HEK293 (cell line): ENCODE measurements around the gene STARD10.

Source experiments
- CTCF ChIA-PET: fragments of 350-600 bp; formaldehyde crosslinking; extraction: SDS; loops from one replicate; lab custom pipeline; 2021; ENCODE audit warnings: antibody characterized with exemption; lab: Yijun Ruan, JAX
- POLR2A ChIA-PET: fragments of 300-600 bp; formaldehyde crosslinking; extraction: SDS; loops from one replicate; lab custom pipeline; 2020; ENCODE audit warnings: antibody characterized with exemption, inconsistent platforms; lab: Yijun Ruan, JAX
- H3K27ac ChIP-seq: fragments of 200-500 bp; sonication (Bioruptor generic); 2 replicates; pipeline ENCODE4 v1.5.1; 2014; ENCODE audit warnings: low read depth, low read length, control low read depth, inconsistent platforms; ENCODE audit errors: extremely low read depth
- H3K36me3 ChIP-seq, 2 experiments: fragments of 200-500 bp in 1 of 2; sonication (Bioruptor generic) in 1 of 2; 1 replicate in 1 of 2; 2 replicates in 1 of 2; pipeline ENCODE4 v1.5.1; 2014 to 2017; ENCODE audit warnings: inconsistent platforms in 2 of 2, low read length in 2 of 2; ENCODE audit not compliant: control insufficient read depth in 2 of 2, insufficient read depth in 1 of 2
- H3K4me1 ChIP-seq: fragments of 200-500 bp; sonication (Bioruptor generic); 2 replicates; pipeline ENCODE4 v1.5.1; 2014; ENCODE audit warnings: mild to moderate bottlenecking, low read length, inconsistent platforms; ENCODE audit not compliant: control insufficient read depth, insufficient read depth
- H3K4me3 ChIP-seq: 2 replicates; pipeline ENCODE4 v1.5.1; 2011; ENCODE audit warnings: low read depth, mild to moderate bottlenecking, control low read depth, low read length, moderate library complexity
- H3K9me3 ChIP-seq: fragments of 200-500 bp; sonication (Bioruptor generic); 2 replicates; pipeline ENCODE4 v1.5.1; 2014; ENCODE audit warnings: low read depth, low read length, inconsistent platforms; ENCODE audit not compliant: control insufficient read depth, insufficient read depth
- GLI4 ChIP-seq: fragments of 450-650 bp; formaldehyde crosslinking; IDR thresholded peaks from 2 replicates; pipeline ENCODE4 v1.5.1; 2016; ENCODE audit warnings: missing biosample characterization, missing genetic modification characterization
- MYNN ChIP-seq: fragments of 450-650 bp; formaldehyde crosslinking; IDR thresholded peaks from 2 replicates; pipeline ENCODE4 v1.5.1; 2016; ENCODE audit warnings: missing biosample characterization, missing genetic modification characterization, borderline replicate concordance
- OSR2 ChIP-seq: fragments of 450-650 bp; formaldehyde crosslinking; IDR thresholded peaks from 2 replicates; pipeline ENCODE4 v1.5.1; 2016; ENCODE audit warnings: missing biosample characterization, missing genetic modification characterization
- PRDM6 ChIP-seq: fragments of 450-650 bp; formaldehyde crosslinking; IDR thresholded peaks from 2 replicates; pipeline ENCODE4 v1.5.1; 2017; ENCODE audit warnings: missing biosample characterization, missing genetic modification characterization
- TRIM28 ChIP-seq: IDR thresholded peaks from 2 replicates; pipeline ENCODE4 v1.6.1; 2011; ENCODE audit warnings: low read length, control low read depth, borderline replicate concordance
- ZBTB49 ChIP-seq: fragments of 450-650 bp; formaldehyde crosslinking; IDR thresholded peaks from 2 replicates; pipeline ENCODE4 v1.5.1; 2016; ENCODE audit warnings: missing biosample characterization, missing genetic modification characterization, low read depth
- ZBTB7A ChIP-seq: fragments of 450-650 bp; formaldehyde crosslinking; IDR thresholded peaks from 2 replicates; pipeline ENCODE4 v1.5.1; 2016; ENCODE audit warnings: low read depth, missing biosample characterization, missing genetic modification characterization
- ZFP69B ChIP-seq: fragments of 450-650 bp; formaldehyde crosslinking; IDR thresholded peaks from 2 replicates; pipeline ENCODE4 v1.5.1; 2016; ENCODE audit warnings: missing biosample characterization, missing genetic modification characterization
- ZIC2 ChIP-seq: fragments of 450-650 bp; formaldehyde crosslinking; IDR thresholded peaks from 2 replicates; pipeline ENCODE4 v1.5.1; 2016; ENCODE audit warnings: missing biosample characterization, missing genetic modification characterization
- ZNF184 ChIP-seq: fragments of 450-650 bp; IDR thresholded peaks from 2 replicates; pipeline ENCODE4 v1.5.1; 2018; ENCODE audit warnings: missing biosample characterization, mild to moderate bottlenecking, missing genetic modification characterization
- ZNF214 ChIP-seq: fragments of 450-650 bp; formaldehyde crosslinking; IDR thresholded peaks from 2 replicates; pipeline ENCODE4 v1.5.1; 2017; ENCODE audit warnings: missing biosample characterization, mild to moderate bottlenecking, missing genetic modification characterization, borderline replicate concordance
- ZNF391 ChIP-seq: fragments of 450-650 bp; formaldehyde crosslinking; IDR thresholded peaks from 2 replicates; pipeline ENCODE4 v1.5.1; 2016; ENCODE audit warnings: low read depth, missing biosample characterization, missing genetic modification characterization, borderline replicate concordance
- ZNF529 ChIP-seq: fragments of 450-650 bp; formaldehyde crosslinking; IDR thresholded peaks from 2 replicates; pipeline ENCODE4 v1.5.1; 2017; ENCODE audit warnings: missing genetic modification characterization, missing biosample characterization; ENCODE audit not compliant: insufficient replicate concordance
- ZNF571 ChIP-seq: fragments of 450-650 bp; formaldehyde crosslinking; IDR thresholded peaks from 2 replicates; pipeline ENCODE4 v1.5.0; 2017; ENCODE audit warnings: missing biosample characterization, missing genetic modification characterization
- ZNF692 ChIP-seq: fragments of 450-650 bp; formaldehyde crosslinking; IDR thresholded peaks from 2 replicates; pipeline ENCODE4 v1.5.1; 2016; ENCODE audit warnings: missing biosample characterization, missing genetic modification characterization
- ZNF777 ChIP-seq: fragments of 450-650 bp; formaldehyde crosslinking; IDR thresholded peaks from 2 replicates; pipeline ENCODE4 v1.5.1; 2017; ENCODE audit warnings: missing biosample characterization, missing genetic modification characterization, borderline replicate concordance
- ZSCAN16 ChIP-seq: fragments of 450-650 bp; formaldehyde crosslinking; IDR thresholded peaks from 2 replicates; pipeline ENCODE4 v1.5.1; 2016; ENCODE audit warnings: missing biosample characterization, missing genetic modification characterization
- ZXDB ChIP-seq: fragments of 450-650 bp; formaldehyde crosslinking; IDR thresholded peaks from 2 replicates; pipeline ENCODE4 v1.5.1; 2016; ENCODE audit warnings: missing biosample characterization, missing genetic modification characterization

Gene STARD10

GRCh38 chr11:72836111-72836510, 42.3 kb upstream of the STARD10 start:
- Histone ChIP-seq H3K4me3 (no peak overlapping the region), H3K4me1 (no peaks in the 10 kb centered on the region), H3K9me3 (no peaks in the 10 kb centered on the region), H3K36me3 (peaks cover 0 to 43% of the 10 kb centered on the region in 2 experiments; a peak in 1 of 3 replicates), H3K27ac (no peak overlapping the region)
- CTCF ChIA-PET: interaction anchor here (0.7 to 2.9 kb wide), 3 partner anchors 9 to 342 kb away, joined by 3 to 10 read pairs (median 6); no protein-coding TSS in a partner anchor
- POLR2A ChIA-PET: no interaction called here
- TF ChIP-seq ZXDB (tag by site-specific recombination): no peak
- no peak for TF ChIP-seq ZIC2 (tag by site-specific recombination)
- TF ChIP-seq ZNF692 (tag by site-specific recombination): 0 out of 2 replicates have a peak, but pooled peaks have one; percentile 32
- TF ChIP-seq ZNF777 (tag by site-specific recombination): no peak

- Histone ChIP-seq H3K27ac (no peak overlapping the region), H3K4me1 (no peaks in the 10 kb centered on the region), H3K9me3 (no peaks in the 10 kb centered on the region), H3K36me3 (peaks cover 0 to 31% of the 10 kb centered on the region in 2 experiments; a peak in 1 of 3 replicates), H3K4me3 (no peak overlapping the region)
- ChIA-PET CTCF (interaction anchor here (0.5 to 2.9 kb wide), 3 partner anchors 11 to 343 kb away, joined by 3 to 10 read pairs (median 4); no protein-coding TSS in a partner anchor), POLR2A (no interaction called here)
- no peak for TF ChIP-seq MYNN
- TF ChIP-seq ZIC2 (tag by site-specific recombination): no peak
Measured at GRCh38 chr11:72834905-72835304, 41.1 kb upstream of the STARD10 start.

GRCh38 chr11:72833811-72834493, 40.1 kb upstream of the STARD10 start:
- Histone ChIP-seq H3K27ac (no peak overlapping the region), H3K9me3 (no peaks in the 10 kb centered on the region), H3K36me3 (peaks cover 0 to 24% of the 10 kb centered on the region in 2 experiments; a peak in 1 of 3 replicates), H3K4me1 (no peaks in the 10 kb centered on the region), H3K4me3 (no peak overlapping the region)
- TF ChIP-seq ZNF184: no peak
- no peak for TF ChIP-seq ZBTB49 (tag by site-specific recombination)
- no peak for TF ChIP-seq ZSCAN16 (tag by site-specific recombination)
- no peak for TF ChIP-seq GLI4 (tag by site-specific recombination)
- TF ChIP-seq ZNF529 (tag by site-specific recombination): no peak
- no peak for TF ChIP-seq OSR2 (tag by site-specific recombination)
- TF ChIP-seq ZNF571 (tag by site-specific recombination): no peak
- TF ChIP-seq ZBTB7A (tag by site-specific recombination): no peak
- no peak for TF ChIP-seq ZFP69B (tag by site-specific recombination)
- TF ChIP-seq PRDM6 (tag by site-specific recombination): no peak
- no peak for TF ChIP-seq ZNF214
- no peak for TF ChIP-seq TRIM28
- no peak for TF ChIP-seq ZNF391 (tag by site-specific recombination)
- ChIA-PET CTCF (interaction anchor here (1.4 to 2.9 kb wide), 2 partner anchors 16 to 344 kb away, joined by 3 to 10 read pairs; no protein-coding TSS in a partner anchor), POLR2A (no interaction called here)
